KBM-7 (cell line): ENCODE measurements around the gene CROT.

ENCODE experiments used
- DNase-seq: peaks from one replicate; pipeline ENCODE4 v3.0.0-alpha.2; 2015
- in situ Hi-C: fragments of 300-500 bp; cut with MboI; formaldehyde crosslinking; loops from 2 replicates; pipeline ENCODE4 v1.14.3; 2020; ENCODE audit warnings: low sequenced_read_pairs, low pct_unique_long_range_greater_than_20kb, mixed read lengths

CROT gene

DNA sequence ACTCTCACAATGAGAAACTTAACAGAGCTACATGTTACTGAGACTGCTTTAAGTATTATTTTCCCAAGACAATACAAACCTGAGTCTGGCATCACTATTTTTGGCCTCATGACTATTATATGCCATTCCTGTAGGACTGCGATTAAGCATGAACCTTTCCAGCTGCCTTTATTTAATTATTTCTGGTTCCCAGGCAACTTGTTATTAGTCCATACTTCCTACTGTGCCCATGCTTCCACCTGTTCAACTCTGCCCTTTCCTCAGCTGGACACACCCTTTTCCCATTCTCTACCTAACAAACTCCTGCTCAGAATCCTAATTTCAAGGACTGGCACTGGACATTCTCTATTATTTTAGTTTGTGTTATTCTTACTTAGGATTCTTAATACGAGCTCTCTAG is 8.1 kb upstream of the CROT start:
- in situ Hi-C loops = no loop called here
- no peak for DNase-seq

DNA sequence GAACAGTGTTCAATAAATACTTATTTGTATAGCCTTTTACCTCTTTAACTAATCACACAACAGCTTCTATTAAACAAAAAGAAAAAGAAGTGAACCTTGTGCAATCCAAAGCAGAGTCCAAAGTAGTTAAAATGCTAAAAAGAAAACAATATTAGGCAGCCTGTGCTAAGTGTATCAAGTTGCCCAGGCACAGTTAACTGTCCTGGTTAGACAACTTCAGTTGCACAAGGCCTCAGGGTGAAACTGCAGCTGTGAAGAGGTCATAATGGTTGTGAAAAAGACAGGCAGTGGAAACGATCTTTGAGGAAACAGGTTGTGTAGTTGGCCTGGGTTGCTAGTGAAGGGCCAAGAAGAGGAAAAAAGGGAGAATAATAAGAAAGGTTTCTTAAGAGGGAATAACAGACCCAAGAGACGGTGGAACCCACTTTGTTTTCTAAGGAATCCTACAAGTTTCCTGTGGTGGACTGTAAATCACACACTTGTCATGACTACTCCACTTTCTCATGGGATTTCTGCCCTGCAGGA is 6.0 kb upstream of the CROT start:
- in situ Hi-C loops = no loop called here
- no peak for DNase-seq

DNA sequence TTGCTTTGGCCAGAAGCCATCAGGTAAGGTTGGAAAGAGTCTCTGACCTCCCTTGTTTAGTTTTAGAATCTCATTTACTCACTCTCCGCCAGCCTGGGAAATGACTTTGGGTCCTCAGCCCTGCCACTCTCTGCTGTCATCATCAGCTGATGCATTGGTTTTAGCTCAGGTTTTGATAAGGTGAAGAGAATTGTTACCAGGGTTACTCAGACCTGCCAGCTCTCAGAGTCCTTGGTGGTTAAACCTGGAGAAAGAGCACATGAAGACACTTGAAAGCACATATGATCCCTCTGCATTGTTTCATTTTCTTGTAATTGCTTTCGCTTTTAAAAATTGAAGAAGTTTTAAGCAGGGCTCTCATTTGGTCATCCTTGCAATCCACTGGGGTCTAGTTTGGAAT is 4.0 kb upstream of the CROT start:
- no peak for DNase-seq
- in situ Hi-C loops = no loop called here

DNA sequence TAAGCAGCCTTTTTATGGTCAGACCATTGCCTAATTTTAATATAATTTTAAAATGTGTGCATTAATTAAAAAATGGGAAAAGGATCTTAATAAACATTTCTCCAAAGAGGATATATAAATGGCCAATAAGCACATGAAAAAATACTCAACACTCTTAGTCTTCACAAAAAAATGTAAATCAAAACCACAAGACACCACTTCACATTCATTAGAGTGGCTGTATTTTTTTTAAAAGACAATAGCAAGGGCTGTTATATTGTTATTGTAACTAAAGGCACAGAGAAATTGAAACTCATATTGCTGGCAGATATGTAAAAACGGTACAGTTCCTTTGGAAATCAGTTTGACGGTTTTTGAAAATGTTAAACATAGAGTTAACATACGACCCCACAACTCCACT is 3.2 kb upstream of the CROT start:
- in situ Hi-C loops = no loop called here
- DNase-seq = no peak

DNA sequence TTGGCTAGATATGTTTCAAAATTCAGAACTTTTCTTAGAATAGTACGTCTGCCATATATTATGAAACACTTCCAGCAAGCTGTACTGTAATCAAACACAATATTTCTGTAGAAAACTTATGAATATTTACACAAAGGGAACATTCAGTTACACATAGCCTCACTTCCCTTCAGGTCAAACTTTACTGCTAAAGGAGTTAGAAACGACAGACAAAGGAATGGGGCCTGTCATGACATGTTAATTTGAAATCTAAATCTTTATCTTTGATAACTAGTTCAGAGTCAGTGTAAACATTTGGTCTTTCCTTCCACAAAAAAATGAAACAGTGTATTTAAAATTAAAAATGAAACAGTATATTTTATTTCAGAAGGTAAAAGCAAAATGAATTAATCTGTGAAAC is 1.0 kb upstream of the CROT start:
- in situ Hi-C loops = no loop called here
- DNase-seq = no peak

DNA sequence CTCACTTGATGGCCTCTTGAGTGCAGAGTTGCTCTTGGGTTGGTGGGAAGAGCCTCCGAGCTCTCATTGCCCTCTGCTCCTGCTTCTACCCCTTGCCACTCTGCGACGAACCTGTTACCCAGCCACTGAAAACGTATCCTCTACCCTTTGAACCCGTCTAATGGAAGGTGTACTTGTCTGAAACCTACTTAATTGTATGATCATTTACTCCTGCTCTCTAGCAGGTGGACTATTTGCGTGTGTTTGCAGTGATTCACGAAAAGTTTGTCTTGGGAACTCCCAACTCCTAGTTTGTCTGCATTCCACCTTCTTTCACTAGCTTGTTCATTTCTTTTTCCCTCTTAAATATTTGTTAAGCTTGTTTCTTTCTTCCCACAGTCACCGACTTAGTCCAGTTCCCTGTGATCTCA is 503 bp downstream of the CROT start:
- DNase-seq = no peak
- in situ Hi-C loops = no loop called here

DNA sequence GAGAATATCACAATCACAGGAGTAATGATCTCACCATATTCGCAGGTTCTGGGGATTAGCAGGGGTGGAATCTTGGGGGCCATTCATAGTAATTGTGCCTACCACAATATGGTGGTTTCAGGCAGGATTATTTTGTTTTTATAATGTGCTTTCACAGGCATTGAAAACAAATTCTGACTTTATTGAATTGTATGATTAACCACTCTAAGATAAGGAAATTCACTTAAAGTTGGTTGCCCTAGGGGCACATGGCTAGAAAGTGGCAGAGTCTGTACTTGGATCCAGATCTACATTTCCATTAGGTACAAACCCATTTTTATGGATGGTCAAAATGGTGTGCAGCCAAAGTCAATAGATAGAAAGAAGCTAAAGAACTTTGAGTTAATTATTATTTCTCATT is 1.7 kb downstream of the CROT start:
- in situ Hi-C loops = no loop called here

DNA sequence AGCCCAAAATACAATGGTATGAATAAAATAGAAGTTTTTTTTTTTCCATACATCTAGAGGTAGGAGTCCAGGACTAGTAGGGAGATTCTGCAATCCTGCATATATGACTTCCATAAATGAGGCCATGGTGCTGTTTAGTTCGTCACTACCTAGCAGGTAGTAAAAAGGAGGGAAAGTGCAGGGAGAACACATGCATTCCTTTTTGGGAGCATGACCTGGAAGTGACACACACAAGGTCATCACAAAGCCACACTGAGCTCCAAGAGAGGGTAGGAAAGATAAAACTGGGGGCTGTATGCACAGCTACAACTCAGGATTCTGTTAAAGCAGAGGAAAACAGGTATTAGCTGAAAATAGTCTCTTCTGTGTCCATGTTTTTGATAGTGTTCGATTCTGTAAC is 2.2 kb downstream of the CROT start:
- DNase-seq = no peak
- in situ Hi-C loops = no loop called here

More for the DNA sequence above, 1.7 kb downstream of the CROT start:
- no peak for DNase-seq

DNA sequence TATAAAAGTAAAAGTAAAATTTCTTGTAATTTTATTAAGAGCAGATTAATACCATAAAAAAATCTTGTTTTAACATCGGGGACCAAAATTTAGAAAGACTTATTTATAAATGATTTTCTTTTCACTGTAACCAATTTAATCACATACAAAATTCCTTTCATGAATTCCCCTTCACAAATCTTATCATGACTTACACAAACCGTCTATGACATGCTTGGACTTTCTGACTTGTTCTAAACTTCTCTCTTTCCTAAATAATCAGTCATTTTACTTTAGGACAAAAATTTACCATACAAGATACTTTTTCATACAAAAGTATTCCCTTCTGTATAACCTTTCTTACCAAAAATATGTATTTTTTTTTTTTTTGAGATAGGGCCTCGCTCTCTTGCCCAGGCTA is 9.3 kb downstream of the CROT start:
- peak; percentile 35 for DNase-seq
- in situ Hi-C loops = no loop called here

DNA sequence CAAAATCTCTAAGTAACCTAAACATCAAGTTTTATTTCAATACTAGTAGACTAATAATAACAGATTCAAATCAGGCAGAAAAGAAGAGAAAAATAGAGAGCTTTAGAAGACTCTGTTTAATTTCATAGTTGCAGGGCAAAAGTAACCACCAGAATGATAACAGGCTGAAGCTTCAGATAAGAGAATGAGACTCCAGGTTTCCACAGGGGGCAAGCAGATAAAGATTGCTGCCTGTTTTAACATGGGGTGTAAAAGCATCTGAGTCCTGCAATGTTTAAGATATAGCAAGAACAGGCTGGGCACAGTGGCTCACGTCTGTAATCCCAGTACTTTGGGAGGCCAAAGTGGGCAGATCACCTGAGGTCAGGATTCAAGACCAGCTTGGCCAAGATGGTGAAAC is 11.0 kb downstream of the CROT start:
- no peak for DNase-seq
- in situ Hi-C loops = no loop called here

DNA sequence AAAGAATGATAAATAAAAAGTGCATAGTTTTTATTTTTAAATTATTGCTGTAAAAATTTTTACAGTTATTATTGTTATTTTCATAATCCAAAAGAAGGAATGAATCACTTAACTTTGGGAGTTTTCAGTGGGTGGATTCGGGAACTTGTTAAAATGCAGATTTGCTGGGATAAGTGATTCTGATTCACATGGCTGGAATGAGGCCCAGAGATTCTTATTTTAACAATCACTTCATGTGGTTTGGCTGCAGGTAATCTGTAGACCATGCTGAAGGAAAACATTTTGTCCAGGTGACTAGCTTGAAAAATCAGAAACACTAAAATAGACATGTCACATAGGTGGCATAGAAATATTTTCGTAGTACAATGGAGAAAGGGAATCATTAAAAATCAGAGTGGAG is 13.9 kb downstream of the CROT start:
- in situ Hi-C loops = no loop called here
- DNase-seq = no peak

DNA sequence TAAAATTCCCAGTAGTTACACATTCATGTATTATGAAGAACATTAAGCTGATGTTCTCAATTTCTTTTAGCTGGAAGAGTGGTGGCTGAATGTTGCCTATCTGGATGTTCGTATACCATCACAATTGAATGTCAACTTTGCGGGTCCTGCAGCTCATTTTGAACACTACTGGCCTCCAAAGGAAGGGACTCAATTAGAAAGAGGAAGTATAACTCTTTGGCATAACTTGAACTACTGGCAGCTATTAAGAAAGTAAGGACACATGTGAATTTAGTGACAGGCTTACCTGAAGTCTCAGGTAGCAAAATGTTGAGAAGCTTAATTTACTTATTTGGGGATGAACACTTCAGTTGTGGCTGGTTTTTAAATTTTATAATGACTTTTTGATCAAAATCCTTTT is 15.9 kb downstream of the CROT start:
- in situ Hi-C loops = no loop called here
- DNase-seq = no peak

DNA sequence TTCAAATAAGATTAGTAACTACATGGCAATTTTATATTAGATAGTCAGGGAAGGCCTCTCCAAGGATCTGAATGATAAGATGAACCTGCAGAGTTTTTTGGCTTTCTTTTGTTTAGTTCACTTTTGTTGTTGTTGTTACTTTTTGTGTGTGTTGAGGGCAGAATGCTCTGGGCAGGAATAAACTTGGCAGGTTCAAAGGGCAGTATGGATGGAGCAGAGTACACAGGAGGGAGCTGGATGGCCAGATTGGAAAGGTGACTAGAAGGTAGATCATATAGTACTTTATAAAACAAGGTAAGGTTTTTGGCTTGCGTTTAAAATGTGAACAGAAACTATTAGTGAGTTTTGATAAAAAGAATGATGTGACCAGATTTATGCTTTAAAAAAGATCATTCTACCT is 17.9 kb downstream of the CROT start:
- no peak for DNase-seq

DNA sequence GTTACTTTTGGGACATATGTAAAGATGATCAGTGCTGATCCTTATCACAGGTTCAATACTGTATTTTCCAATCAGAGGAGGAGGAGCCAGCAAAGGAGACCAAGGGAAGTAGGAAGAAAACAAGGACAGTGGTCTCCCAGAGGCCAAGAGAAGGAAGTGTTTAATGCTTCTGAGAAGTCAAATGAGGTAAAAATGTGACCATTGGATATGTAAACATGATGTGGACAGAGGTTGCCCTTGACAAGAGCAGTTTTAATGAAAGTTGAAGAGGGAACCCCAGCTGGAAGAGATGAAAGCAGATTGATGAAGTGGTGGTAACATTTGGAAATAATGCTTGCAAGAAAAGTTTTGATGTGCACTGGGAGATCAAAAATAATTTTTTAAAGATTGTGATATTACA is 18.8 kb downstream of the CROT start:
- DNase-seq = no peak

More for the DNA sequence above, 17.9 kb downstream of the CROT start:
- in situ Hi-C loops = no loop called here

DNA sequence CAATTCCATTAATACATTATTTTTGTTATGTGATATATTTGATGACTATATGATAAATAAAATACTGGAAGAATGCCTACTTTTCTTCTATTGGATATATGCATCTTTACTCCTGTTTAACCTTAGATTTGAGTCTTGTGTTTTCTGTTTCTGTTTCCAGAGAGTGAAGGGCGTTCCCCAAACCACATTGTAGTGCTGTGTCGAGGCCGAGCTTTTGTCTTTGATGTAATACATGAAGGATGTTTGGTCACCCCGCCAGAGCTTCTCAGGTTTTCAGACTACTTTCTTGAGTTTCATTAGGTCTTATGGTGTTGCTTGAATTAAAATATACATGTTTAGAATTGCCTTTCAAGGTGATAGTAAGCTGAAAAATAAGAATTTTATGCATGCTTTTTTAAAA is 23.8 kb downstream of the CROT start:
- in situ Hi-C loops = no loop called here
- no peak for DNase-seq

More for the DNA sequence above, 18.8 kb downstream of the CROT start:
- in situ Hi-C loops = no loop called here

DNA sequence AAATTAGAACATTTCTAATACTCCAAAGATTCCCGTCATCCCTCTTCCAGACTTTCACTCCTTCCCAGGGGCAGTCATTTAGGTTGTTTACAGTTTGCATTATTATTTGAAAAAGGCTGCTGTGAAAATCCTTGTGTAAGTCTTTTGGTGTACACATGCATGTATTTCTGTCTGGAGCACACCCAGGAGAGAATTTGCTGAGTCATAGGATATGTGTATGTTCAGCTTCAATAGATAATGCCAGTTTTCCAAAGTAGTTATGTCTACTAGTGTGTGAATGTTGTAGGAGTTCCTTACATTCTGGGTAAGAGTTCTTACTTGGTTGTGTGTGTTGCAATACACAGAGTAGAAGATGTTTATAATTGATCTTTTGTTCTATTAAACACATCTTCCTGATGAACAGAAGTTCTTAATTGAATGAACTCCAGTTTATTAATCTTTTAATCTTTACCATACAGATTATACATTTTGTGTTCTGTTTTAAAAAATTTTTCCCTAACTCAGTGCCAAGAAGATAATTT is 25.3 kb downstream of the CROT start:
- in situ Hi-C loops = no loop called here
- no peak for DNase-seq

DNA sequence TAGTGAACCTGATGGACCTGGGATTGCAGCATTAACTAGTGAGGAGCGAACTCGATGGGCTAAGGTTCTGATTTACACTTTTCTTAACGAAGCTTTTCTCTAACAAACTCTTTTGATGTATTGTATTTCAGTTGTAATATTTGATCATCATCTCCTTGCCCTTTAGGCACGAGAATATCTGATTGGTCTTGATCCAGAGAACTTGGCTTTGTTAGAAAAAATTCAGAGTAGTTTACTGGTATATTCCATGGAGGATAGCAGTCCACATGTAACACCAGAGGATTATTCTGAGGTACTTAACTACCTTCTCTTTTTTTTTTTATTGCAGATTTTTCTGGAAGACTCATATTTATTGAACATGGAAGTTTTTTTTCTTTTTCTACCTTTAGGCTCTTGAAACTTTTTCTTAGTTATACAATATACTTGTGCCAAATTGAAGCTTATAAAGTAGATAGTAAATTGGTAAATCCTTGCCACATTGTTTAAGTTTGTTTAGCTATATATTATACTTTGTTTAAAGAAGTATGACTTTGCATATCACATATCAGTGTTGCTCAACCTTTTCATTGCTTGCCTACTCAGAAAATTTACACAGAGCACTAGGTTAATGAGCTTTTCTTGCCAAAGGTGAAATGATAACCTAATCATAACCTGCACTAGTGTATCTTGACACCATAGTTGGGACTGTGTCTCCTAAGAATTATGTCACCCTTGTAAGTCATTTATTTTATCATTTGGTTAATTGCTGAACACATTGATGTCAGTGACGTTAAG is 30.4 kb downstream of the CROT start:
- DNase-seq = no peak
- in situ Hi-C loops = no loop called here

DNA sequence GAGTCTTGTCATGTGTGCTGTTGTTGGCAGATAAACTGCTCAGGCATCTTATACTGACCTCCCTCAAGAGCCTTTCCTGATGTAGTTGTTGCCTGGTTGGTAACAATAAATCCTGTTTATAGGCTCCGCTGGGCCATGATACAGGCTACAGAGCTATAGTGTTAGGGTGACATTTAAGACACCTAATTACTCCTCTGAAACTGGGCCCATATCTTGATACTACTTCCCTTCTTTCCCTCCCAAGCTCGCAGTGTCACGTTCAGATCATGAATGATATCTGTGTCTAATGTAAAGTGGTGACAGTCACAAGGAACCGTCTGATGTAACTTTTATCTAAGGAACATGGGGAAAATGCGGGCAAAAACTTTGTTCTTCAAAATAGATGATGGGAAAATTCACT is 35.4 kb downstream of the CROT start:
- DNase-seq = no peak

DNA sequence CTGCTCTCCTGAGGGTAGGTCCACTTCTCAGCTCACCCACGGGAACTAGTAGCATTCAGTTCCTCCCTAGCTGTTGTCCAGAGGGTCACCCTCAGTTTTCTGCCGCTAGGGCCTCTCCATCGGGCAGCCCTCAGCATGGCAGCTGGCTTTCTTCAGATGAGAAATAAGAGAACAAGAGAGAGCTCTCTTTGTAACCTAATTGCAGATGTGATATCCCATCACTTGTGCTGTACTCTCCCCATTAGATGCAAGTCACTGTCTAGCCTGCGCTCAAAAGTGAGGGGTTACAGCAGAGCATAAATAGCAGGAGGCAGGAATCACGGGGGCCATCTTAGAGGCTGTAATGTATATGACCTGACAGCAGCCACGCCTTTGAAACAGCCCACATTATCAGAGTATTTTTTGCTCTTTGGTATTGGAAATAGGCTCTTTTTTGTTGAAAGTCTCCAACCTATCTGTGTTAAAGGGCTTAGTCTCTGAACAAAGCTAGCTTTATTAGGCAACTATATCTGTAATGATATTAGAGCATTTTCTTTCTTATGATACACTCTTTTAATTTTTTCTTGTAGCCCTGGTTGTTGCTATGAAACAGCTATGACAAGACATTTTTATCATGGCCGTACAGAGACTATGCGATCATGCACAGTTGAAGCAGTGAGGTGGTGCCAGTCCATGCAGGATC is 45.7 kb downstream of the CROT start:
- no peak for DNase-seq
- in situ Hi-C loops = no loop called here

More for the DNA sequence above, 35.4 kb downstream of the CROT start:
- in situ Hi-C loops = no loop called here

DNA sequence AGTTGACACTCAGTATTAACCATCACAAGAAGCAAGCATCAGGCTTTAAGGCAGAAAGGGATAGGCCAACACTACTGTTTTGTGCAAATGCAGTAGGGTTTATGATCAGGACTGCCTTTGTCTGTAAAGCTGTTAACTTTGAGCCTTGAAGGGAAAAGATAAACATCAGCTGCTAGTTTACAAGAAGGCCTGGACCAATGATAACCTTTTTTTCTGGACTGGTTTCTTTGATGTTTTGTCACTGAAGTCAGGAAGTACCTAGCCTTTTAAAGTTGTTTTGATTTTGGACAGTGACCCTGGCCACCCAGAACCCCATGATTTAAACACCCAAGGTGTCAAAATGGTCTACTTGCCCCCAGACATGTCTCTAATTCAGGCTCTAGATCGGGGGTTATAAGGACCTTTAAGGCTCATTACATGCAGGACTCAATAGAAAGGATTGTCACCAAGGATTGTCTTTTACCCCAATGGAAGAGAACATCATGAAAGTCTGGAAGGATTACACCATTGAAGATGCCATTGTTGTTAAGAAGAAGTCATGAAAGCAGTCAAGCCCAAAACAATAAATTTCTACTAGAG is 50.1 kb downstream of the CROT start:
- no peak for DNase-seq
- in situ Hi-C loops = no loop called here
